ENCODE measurements around the gene RABEPK. TPM values are rescaled to one million over a fixed set of nuclear protein-coding genes. Genes with fewer than 3 reads are reported as not detected.

The RABEPK gene
- total RNA-seq, 2 experiments from 2014 or later, result 9.9 to 12.3 TPM

DNA sequence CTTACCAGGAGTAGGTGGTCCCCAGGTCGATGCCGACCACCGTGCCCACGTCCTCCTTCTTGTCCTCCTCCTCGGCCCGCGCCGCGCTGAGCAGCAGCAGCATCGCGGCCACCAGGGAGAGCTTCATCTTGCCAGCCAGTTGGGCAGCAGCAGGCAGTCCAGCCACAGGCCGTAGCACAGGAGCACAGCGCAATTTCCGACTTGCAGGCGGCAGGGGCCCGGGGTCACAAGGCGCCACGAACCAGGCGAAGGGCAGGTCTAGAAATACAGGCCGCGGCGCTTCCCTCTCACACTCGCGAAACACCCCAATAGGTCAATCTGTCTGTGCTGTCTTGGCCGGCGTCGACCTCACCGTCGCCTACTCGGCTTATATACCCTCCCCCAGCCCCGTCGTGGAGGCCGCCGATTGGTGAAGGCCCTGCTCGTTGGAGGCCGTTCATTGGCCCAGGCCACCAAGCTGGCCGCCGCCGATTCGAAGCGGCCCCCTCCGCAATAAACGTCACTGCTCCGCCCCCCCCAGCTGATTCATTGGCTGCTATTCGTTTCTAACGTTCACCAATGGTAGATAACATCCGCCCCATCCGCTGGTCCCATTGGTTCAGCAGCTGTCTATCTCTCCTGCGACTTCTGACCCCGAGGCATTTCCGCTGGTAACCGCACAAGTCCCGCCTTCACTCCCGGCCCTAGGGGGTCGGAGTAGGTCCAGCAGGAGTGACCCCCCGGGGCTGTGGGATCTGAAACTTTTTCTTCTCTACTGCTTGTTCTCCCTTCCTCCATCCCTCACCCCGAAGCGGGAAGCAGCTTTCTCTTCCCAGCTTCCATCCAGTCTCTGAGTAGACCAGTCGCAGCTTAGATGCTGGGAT is 40.9 kb downstream of the RABEPK start, which contains the start of gene HSPA5:
Gene HSPA5 (minus strand): TSS at position 344 of the 863 bp plus-strand sequence. CDS start 217 bp downstream, at position 127.
- POLR2A ChIA-PET, result interaction anchor here (0.6 to 2.4 kb wide), 37 partner anchors 9 to 1149 kb away, joined by 3 to 73 read pairs (median 4); partner anchors contain the start of genes ARPC5L, GAPVD1, GOLGA1 and NR6A1
- peaks cover 33% of the 10 kb centered on the region for H3K36me3 Mint-ChIP-seq
- peaks cover 30% of the 10 kb centered on the region for H3K4me1 Mint-ChIP-seq
- peak; percentile 94 for ATAC-seq (ENCODE audit: low read depth)
- H3K27ac Mint-ChIP-seq, result peak within 1 kb of the TSS; percentile 99
- H3K9me3 Mint-ChIP-seq, result no peaks in the 10 kb centered on the region
- no peaks in the 10 kb centered on the region for H3K27me3 Mint-ChIP-seq
- DNase-seq, result peak; percentile 95
- H3K4me3 Mint-ChIP-seq, result peak within 1 kb of the TSS; percentile 99

DNA sequence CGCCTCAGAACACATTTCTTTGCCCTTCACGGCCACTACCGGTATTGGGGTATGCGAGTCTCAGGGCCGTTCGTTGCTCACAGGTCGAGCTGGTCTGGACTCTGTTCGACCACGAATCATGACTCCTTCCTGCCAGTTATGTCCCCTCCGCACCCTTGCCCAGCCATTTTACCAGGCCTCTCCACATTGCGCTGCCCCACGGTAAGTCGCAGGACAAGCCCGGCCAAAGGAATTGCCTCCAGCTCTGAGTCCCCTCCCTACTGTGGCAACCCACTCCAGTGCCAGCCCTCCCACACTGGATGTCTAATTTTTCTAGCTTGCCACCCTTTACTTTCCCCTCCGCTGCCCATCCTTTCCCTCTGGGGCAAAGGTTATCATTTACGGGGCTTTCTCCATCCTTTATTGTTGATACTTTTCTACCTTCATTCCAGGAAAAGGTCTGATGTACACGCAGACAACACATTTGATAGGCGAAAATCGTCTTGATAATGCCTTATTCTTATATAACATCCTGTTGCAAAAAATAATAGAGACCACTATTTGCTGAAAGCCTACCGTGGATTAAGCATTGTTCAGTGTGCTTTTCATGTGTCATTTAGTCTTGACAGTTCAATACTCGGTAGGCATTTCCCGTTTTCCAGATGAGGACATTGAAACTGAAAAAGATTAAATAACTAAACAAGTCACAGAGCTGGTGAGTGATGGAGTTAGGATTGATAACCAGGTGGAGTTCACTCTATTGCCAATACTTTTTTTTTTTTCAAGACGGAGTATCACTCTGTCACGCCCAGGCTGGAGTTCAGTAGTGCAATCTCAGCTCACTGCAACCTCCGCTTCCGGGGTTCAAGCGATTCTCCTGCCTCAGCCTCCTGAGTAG is 41.8 kb downstream of the RABEPK start:
- POLR2A ChIA-PET, result interaction anchor here (0.6 to 2.4 kb wide), 30 partner anchors 9 to 504 kb away, joined by 3 to 73 read pairs (median 5); partner anchors contain the start of genes ARPC5L, GAPVD1, GOLGA1 and NR6A1
- DNase-seq, result no peak
- H3K36me3 Mint-ChIP-seq, result peaks cover 25% of the 10 kb centered on the region
- no peaks in the 10 kb centered on the region for H3K27me3 Mint-ChIP-seq
- H3K9me3 Mint-ChIP-seq, result no peaks in the 10 kb centered on the region
- peak overlapping the region; percentile 99 for H3K4me3 Mint-ChIP-seq
- peak overlapping the region; percentile 99 for H3K27ac Mint-ChIP-seq
- H3K4me1 Mint-ChIP-seq, result peaks cover 23% of the 10 kb centered on the region
- peak; percentile 11 for ATAC-seq (ENCODE audit: low read depth)

- no peak for DNase-seq
- H3K27me3 Mint-ChIP-seq, result no peaks in the 10 kb centered on the region
- H3K9me3 Mint-ChIP-seq, result no peaks in the 10 kb centered on the region
- H3K4me1 Mint-ChIP-seq, result peaks cover 10% of the 10 kb centered on the region
- no peak overlapping the region for H3K4me3 Mint-ChIP-seq
- no peak overlapping the region for H3K27ac Mint-ChIP-seq
- ATAC-seq (ENCODE audit: low read depth), result no peak
- POLR2A ChIA-PET, result interaction anchor here (0.9 kb wide), 1 partner anchor 18 kb away, joined by 3 read pairs; the partner anchor contains the start of gene GAPVD1
- peaks cover 9% of the 10 kb centered on the region for H3K36me3 Mint-ChIP-seq
Measured at GRCh38 chr9:125243792-125244260, 43.5 kb downstream of the RABEPK start.

- Mint-ChIP-seq H3K27me3 (no peaks in the 10 kb centered on the region), H3K36me3 (peaks cover under 1% of the 10 kb centered on the region), H3K27ac (no peak overlapping the region), H3K9me3 (no peaks in the 10 kb centered on the region), H3K4me3 (no peak overlapping the region), H3K4me1 (peaks cover 4% of the 10 kb centered on the region)
- no peak for DNase-seq
- no peak for ATAC-seq (ENCODE audit: low read depth)
- POLR2A ChIA-PET, result interaction anchor here (0.6 kb wide), 1 partner anchor 22 kb away, joined by 5 read pairs; no protein-coding TSS in a partner anchor
Measured at GRCh38 chr9:125246261-125246667, 45.9 kb downstream of the RABEPK start.

DNA sequence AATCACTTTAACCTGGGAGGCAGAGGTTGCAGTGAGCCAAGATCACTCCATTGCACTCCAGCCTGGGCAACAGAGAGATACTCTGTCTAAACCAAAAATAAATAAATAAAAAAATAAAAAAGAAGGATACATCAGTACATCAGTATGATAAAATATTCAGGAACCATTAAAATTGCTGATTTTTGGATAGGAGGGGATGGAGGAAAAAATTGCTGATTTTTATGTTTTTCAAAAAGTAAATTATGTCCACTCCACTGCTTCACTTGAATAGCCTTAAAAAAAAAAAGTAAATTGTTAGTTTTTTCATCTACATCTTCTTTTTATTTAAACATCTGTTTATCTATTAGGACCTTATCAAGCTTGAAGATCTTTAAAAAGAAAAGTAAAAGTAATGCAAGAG is 53.9 kb downstream of the RABEPK start:
- DNase-seq, result no peak
- POLR2A ChIA-PET, result interaction anchor here (1.3 kb wide), 1 partner anchor 13 kb away, joined by 4 read pairs; no protein-coding TSS in a partner anchor
- Mint-ChIP-seq H3K27ac (no peak overlapping the region), H3K4me3 (no peak overlapping the region), H3K4me1 (no peaks in the 10 kb centered on the region), H3K36me3 (no peaks in the 10 kb centered on the region), H3K9me3 (no peaks in the 10 kb centered on the region), H3K27me3 (peaks cover 4% of the 10 kb centered on the region)
- no peak for ATAC-seq (ENCODE audit: low read depth)

DNA sequence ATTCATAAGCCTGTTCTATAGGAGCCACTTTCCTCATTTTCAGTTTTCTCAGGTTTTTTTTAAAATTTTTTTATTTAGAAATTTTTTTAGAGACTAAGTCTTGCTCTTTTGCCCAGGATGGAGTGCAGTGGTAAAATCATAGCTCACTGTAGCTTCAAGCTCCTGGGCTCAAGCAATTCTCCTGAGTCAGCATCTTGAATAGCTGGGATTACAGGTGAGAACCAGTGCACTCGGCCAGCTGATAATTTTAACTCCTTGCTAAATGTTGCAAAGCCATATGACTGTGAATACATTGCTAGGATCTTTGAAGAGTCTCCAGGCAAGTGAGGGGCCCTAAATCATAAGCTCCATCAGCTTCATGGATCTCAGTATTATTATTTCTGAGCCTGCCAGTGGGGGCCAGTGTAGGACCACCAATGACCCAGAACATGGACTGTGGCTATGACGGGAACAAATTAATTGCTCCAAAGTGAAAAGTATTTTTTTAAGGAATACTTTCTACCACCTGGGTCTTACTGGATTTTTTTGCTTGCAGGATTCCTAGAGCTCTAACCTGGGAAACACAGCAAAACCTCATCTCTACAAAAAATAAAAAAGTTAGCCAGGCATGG is 55.5 kb downstream of the RABEPK start:
- no peaks in the 10 kb centered on the region for H3K9me3 Mint-ChIP-seq
- DNase-seq (no peak), ATAC-seq (ENCODE audit: low read depth) (no peak)
- H3K36me3 Mint-ChIP-seq, result no peaks in the 10 kb centered on the region
- H3K27ac Mint-ChIP-seq, result no peak overlapping the region
- H3K27me3 Mint-ChIP-seq, result peaks cover 4% of the 10 kb centered on the region
- H3K4me3 Mint-ChIP-seq, result no peak overlapping the region
- POLR2A ChIA-PET, result interaction anchor here (2.4 kb wide), 1 partner anchor 14 kb away, joined by 13 read pairs; the partner anchor contains the start of gene HSPA5
- H3K4me1 Mint-ChIP-seq, result peaks cover 1% of the 10 kb centered on the region

GRCh38 chr9:125258160-125258785 is 57.9 kb downstream of the RABEPK start:
- POLR2A ChIA-PET, result interaction anchor here (1.0 kb wide), 1 partner anchor 17 kb away, joined by 3 read pairs; the partner anchor contains the start of gene HSPA5
- no peaks in the 10 kb centered on the region for H3K9me3 Mint-ChIP-seq
- H3K4me1 Mint-ChIP-seq, result peaks cover 15% of the 10 kb centered on the region
- H3K27ac Mint-ChIP-seq, result no peak overlapping the region
- ATAC-seq (ENCODE audit: low read depth) (no peak), DNase-seq (no peak)
- no peak overlapping the region for H3K4me3 Mint-ChIP-seq
- no peaks in the 10 kb centered on the region for H3K36me3 Mint-ChIP-seq
- H3K27me3 Mint-ChIP-seq, result peaks cover 4% of the 10 kb centered on the region

DNA sequence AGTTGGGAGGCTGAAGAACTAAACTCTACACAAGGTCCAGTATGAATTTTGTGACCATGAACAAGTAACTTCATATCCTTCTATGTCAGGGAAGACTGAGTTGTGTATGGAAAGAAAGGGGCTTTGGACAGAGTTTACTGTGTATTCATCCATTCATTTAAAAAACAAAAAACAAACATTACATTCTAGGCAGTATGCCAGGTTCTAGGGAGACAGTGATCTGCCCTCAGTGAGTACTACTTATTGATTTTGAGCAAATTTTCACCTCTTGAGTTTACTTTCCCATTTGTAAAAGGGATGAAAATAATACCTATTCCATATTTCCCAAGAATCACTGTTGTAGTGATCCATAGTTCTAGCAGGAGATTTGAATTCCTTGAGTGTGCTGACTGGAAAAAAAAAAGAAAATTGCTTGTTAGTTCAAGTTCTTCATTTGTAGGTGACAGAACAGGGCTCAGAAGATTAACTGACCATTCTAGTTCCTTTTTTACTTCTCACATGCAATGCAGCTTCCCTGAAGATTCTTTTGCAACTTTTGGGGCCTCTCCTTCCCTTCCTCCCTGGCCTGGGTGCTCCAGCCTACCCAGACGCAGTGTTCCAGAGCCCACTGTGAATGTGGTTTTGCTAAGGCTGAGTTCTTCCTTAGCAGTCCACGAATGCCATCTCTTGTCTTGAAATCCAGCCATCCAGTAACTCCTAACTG is 58.6 kb downstream of the RABEPK start:
- POLR2A ChIA-PET, result no interaction called here

DNA sequence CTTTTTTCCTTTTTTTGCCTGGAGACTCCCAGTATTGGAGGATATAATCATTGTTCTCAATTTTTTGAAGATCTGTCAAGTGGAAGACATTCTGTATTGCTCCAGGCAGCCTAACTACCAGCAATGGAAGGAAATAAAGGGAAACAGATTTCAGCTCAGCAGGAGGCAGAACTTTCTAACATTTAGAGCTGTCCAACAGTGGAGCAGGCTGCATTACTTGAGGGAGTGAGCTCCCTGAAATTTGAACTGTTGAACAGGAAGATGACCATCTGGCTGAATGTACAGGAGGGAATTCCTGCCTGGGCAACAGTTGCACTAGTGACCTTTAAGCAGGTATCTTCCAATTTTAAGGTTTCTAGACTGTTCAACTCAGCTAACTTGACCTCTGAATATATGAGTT is 60.2 kb downstream of the RABEPK start:
- no peaks in the 10 kb centered on the region for H3K9me3 Mint-ChIP-seq
- peaks cover 4% of the 10 kb centered on the region for H3K27me3 Mint-ChIP-seq
- DNase-seq, result no peak
- peaks cover 7% of the 10 kb centered on the region for H3K36me3 Mint-ChIP-seq
- H3K27ac Mint-ChIP-seq, result peak overlapping the region; percentile 93
- peaks cover 31% of the 10 kb centered on the region for H3K4me1 Mint-ChIP-seq
- POLR2A ChIA-PET, result interaction anchor here (0.7 to 4.3 kb wide), 7 partner anchors 16 to 391 kb away, joined by 3 to 73 read pairs (median 4); partner anchors contain the start of gene HSPA5
- H3K4me3 Mint-ChIP-seq, result peak overlapping the region; percentile 97
- no peak for ATAC-seq (ENCODE audit: low read depth)

More for the DNA sequence above, 58.6 kb downstream of the RABEPK start:
- Mint-ChIP-seq H3K27ac (no peak overlapping the region), H3K36me3 (peaks cover 4% of the 10 kb centered on the region), H3K4me3 (no peak overlapping the region), H3K9me3 (no peaks in the 10 kb centered on the region), H3K27me3 (peaks cover 4% of the 10 kb centered on the region), H3K4me1 (peaks cover 21% of the 10 kb centered on the region)
- DNase-seq (no peak), ATAC-seq (ENCODE audit: low read depth) (no peak)

DNA sequence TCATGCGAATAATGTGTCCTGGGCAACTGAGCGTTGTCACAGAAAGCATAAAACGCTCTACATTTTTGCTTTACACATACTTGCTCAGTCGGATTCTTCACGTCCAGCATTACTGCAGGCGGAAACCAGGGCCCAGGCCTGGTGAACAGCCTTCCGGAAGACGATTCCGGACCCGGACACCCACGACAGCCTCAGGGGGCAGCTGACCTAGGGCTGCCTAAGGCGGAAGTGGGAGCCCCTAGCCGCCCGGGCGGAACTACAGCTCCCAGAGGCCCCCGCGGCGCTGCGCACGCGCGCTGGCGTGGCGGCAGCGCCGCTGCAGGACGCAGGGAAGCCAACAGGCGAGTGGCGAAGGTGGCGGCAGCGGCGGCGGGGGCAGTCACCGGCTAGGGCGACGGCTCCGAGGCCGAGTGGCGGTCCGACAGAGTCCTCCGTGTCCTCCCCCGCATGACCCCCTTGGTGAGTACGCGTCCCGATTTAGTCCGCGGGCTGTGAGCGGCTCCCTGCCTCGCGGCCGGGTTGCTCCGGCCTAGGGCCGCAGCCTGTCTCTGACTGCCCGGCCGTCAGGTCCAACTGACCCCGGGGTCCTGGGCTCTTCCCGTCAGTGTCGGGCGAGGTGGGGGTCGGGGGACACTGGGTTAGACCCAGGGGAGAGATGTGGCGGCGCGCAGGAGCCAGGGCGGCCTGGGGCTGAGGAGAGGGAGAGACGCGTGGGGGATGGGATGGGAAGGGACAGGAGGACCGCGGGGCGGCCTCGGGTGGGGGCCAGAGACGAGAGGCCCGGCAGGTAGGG is 61.4 kb downstream of the RABEPK start, which contains the start of gene GAPVD1:
Gene GAPVD1 (plus strand): TSS at position 326 of the 793 bp plus-strand sequence. CDS start 37,096 bp downstream, outside the sequence.
- Mint-ChIP-seq H3K36me3 (peaks cover 10% of the 10 kb centered on the region), H3K27me3 (no peaks in the 10 kb centered on the region), H3K4me3 (peak within 1 kb of the TSS; percentile 97), H3K4me1 (peaks cover 31% of the 10 kb centered on the region), H3K9me3 (no peaks in the 10 kb centered on the region), H3K27ac (peak within 1 kb of the TSS; percentile 94)
- POLR2A ChIA-PET, result interaction anchor here (0.6 to 4.3 kb wide), 12 partner anchors 9 to 393 kb away, joined by 3 to 73 read pairs (median 4); partner anchors contain the start of gene HSPA5
- peak; percentile 94 for DNase-seq
- peak; percentile 98 for ATAC-seq (ENCODE audit: low read depth)
